ENCODE results near the gene MAP1LC3A.

Gene MAP1LC3A

DNA sequence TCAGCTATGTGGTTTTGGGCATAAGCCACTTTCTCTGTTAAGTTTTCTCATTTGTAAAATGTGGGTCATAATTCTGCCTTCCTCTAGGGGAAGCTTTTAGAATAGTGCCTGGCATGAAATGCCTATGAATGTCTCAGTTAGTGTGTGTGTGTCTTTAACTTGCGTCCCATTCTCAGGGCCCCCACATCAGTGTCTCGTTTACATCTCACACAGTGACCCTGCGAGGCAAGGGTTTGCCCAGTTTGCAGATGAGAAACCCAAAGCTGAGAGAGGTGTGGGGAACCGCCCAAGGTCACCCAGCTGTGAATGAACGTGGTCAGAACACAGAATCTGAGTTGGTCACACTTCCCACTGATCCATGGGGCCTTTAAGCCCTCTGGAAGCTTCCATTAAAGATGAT, 28.2 kb upstream of the MAP1LC3A start:
- no peak for DNase-seq

DNA sequence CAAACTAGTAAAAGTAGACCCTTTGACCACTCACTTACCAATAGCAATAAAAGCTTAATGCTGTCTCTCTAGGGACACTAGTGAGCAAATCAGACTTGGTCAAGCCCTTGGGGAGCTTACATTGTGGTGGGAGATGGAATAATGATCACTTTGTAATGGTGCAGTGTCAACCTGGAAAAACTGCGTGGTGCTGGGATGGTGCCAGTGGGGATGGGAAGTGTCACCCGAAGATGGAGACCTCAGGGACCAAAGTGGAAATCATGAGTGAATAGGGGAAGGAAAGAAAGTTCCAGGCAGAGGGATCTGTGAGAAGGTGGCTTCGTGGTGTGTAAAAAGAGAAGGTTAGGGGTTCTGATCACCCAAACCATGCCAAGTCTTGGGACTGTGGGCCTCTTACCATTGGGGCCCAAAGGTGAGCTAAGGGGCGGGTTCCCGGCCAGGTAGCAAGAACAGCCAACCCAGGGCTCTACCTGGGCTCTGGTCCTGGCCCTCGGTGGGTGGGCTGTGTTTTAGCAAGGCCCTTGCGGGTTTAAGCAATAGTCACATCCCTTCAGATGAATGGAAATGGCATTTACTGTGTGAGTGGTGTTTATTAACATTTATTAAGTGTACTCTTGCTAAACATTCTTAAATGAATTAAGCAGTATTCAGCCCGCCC, 26.8 kb upstream of the MAP1LC3A start:
- DNase-seq, result no peak

DNA sequence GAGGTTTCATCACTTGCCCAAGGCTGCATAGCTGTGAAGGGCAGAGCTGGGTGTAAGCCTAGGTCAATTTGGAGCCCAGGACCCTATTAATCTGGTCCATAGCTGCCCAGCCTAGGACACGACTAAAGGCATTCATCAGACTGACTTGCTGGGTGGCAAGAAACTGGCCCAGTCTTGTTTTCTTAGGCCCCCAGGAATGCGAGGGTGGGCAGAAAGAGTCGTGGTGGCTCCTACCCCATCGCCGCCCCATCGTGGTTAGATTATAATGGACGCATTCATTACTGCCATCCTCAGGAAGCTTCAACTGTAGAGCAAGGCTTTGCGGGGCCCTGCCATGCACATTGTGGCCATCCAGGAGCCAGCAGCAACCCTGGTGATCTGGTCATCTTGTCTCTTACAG, 26.2 kb upstream of the MAP1LC3A start:
- DNase-seq, result no peak

DNA sequence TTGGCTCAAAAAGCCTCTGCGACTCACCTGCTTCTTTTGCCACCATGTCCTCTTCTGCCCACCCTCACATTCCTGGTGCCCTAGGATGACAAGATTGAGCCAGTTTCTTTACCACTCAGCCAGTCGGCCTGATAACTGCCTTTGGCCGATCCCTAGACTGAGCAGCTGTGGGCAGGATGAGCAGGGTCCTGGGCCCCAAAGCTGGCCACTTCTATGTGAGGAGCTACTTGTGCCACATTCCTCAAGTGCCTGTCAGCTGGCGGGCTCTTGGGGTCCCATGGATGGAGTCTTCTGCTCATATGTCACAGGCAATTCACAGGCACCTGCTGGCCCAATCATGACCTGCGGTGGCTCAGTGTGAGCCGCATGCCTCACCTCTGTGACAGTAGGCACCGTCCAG, 25.8 kb upstream of the MAP1LC3A start:
- no peak for DNase-seq

DNA sequence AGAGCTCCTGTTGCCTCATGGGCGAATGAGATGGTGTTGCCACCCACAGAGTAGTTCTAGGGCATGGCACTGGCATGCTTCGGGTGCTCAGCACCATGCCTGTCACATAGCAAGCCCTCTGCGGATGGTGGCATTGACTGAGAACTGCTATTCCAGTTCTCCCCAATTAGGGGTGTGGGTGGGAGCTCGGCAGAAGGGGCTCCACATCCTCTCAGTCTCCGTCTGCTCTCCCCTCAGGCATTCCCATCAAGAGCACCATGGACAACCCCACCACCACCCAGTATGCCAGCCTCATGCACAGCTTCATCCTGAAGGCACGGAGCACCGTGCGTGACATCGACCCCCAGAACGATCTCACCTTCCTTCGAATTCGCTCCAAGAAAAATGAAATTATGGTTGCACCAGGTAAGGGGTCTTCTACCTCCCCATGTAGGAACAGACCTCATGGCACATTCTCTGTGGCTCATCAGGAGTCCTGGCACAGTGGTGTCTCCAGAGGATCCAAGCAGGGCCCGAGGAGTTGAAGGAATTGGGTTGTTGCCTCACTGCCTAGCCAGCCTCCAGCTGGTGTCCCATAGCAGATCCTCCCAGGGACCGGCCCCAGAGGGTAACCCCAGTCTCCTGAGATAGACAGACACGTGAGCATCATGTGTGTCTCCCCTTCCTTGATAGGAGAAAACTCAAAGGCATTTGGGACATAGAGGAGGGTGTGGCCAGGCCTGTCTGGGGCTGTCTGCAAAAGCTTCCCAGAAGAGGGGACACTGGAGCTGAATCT, 23.9 kb upstream of the MAP1LC3A start:
- no peak for DNase-seq

DNA sequence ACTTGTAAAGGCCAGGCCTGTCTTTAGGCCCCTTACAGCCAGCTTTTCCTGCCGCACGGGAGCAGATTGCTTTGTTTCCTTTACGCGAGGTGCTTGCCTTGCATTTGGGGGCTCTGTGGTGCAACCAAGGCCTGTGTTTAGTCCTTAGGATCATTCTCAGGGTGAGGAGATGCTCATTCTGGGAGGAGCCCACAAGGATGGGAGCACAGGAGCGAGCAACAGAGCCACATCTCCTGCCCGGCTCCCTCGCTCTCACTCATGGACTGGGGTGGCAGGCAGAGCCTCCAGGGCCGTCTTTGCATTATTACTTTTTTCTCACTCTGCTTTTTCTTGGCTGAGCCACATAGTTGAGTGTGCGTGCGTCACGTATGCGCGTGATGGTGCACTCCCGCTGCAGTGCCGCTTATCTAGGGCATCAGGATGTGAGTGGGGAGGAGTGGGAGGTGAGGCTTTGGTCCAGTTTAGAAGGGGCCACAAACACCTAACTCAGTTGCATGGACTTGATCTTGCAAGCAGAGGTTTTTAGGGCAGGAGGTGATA, 23.1 kb upstream of the MAP1LC3A start:
- no peak for DNase-seq

DNA sequence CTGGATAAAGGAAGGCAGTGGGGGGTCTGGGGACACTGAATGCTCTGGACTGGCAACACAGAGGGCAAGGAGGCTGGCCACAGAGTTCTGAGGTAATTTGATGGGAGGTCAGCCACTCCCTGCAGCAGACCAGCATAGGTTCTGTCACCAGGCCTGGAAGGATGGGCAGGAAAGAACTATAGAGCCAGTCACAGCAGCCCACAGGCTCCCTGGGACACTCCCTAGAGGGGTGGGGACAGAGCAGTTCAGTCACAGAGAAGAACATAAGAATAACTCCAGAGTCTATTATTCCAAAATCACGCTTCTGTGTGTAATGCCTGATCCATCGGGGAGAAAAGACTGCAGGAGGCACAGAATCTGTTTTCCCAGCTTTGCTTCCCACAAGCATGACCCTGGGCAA, 22.7 kb upstream of the MAP1LC3A start:
- no peak for DNase-seq

DNA sequence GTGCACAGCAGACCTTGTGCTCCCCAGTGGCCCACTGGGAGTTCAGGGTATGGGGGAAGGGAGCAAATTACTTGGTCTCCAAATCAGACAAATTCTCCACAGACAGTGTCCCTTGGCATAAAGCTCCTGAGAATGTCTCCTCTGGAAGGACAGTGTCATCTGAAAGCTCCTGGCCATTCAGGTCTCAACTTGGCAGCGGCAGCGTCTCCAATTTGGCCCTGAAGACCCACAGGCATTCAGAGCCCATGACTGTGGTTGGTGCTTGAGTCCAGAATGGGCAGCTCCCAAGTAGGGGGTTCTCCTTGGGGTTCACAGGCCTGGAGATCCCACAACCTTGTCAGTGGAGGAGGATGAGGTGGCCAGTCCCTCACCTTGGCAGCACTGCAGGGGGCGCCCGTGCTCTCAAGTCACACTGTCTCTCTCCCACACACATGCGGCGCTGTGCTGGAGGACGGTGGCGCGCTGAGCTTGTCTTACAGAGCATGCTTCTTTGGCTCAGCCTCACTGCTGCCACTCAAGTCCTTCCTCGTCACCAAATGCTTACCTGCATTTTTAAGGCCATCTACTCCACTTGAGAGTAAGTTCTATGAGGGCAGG, 21.6 kb upstream of the MAP1LC3A start:
- peak; percentile 15 for DNase-seq

DNA sequence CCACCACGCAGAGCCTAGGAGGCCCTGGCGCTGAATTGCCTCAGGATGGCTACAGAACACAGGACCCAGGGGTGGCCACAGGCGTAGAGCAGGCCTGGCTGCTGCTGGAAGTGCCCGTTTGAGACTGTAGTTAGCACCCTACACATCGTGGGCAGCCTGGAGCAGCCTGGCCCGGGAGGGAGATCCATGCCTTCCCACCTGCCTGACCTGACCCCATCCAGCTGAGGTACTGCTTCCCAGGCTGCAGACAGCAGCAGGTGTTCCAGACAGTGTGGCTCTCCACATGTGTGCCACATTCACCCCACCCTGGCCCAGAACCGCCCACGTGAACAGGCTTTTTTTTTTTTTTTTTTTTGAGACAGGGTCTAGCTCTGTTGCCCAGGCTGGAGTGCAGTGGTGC, 20.9 kb upstream of the MAP1LC3A start:
- no peak for DNase-seq

DNA sequence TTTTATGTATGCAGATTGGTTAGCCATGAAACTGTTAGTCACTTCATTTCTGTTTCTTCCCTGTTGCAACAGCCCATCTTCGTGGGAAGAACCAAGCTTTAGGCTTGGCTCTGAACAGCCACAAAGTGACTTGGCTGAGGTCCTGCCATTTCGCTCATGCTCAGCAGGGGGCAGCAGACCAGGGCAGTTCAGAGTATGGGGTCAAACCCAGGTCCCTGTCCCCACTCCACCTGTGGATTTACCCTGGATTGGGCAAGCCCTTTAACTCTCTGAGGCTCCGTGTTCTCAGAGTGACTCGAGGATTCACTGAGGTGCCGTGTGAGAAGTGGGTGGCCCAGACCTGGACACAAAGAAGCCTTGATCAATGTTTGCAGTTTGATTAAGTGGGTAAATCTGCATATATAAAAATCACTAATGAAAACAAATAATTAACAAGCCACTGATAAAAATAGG, 19.8 kb upstream of the MAP1LC3A start:
- DNase-seq, result peak; percentile 30

DNA sequence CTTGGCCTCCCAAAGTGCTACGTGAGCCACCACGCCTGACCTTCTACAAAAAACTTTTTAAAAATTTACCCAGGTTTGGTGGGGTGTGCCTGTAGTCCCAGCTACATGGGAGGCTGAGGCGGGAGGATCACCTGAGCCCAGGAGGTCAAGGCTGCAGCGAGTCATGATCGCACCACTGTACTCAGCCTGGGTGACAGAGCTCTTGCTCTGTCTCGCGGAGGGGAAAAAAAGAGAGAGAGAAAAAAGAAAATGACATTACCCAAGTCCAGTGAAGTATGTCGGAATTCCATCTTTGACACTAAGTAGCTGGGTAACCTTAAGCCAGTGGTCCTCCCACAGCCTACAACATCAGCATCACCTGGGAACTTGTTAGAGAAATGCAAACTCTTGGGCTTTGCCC, 18.8 kb upstream of the MAP1LC3A start:
- no peak for DNase-seq

DNA sequence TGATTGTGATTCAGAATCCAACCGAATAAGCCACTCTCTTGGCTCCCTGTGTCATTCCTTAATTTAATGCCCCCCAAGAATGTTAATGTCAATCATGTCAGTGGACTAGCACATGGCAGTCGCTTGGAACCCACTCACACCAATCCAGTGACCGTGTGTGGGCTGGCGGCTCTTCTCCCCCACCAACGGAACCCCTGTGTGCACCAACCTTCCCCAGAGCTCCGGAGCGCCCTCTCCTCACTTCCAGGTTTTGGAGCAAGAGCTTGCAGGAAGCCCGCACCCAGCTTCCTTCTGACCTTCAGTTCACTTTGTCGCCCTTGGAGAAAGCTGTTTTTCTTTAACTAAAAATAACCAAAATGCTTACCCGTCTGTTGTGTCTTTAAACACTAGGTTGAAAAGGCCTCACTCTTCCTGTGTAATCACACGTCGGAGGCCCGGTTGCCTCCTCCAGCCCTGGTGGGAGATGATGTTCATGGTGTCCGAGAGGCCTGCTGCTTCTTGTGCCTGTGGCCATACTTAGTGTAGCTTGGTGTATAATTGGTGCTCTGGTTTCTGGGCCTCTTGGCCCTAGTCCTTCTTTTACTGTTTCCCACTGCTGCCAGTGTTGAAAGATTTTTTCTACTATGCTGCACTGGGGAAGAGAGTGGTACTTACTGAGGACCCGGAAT, 17.8 kb upstream of the MAP1LC3A start:
- DNase-seq, result no peak

DNA sequence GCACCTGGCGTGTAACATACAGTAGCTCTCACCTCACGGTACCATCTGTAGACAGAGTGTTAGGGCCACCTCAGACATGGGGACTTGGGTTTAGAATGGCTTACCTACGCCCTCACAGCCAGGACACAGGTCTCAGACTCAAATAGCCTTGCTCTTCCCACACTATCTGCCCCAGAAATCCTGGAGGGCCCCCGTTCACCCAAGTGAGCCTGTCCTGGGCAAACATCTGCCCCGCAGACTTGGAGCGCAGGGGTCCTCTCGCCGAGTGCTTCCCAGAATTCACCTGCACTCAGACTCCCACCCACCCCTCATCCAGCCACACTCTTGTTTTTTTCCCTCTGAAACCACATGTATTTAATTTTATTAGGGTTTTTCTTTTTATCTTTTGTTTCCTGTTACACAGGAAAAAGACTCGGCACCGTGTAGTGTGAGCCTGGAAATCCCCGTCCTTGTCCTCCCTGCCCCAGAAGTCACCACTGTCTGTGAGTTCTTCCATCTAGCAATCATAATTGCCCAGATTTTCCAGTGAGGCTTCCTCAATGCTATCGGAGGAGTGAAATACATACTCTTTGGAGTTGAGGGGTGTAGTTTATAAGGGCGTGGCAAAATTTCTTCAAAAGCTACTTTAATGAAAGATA, 17.1 kb upstream of the MAP1LC3A start:
- DNase-seq, result no peak

DNA sequence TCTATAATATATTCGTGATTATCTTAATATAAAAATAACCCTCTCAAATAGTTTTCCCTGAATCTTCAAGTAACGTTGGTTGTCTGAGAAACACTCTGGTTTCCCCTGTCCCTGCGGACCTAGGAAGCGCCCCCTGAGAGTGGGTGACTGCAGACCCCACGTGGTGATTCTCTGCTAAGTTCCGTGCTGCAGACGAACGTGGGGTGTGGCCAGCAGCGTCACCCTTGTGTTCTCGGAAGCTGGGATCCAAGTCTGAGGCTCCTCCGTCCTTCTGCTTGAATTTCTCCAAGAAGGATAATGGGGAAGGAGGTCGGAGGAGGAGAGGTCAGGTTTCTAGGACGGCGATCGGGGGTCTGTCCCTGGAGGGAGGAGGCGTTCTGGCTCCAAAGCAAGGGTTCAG, 16.6 kb upstream of the MAP1LC3A start:
- DNase-seq, result no peak

DNA sequence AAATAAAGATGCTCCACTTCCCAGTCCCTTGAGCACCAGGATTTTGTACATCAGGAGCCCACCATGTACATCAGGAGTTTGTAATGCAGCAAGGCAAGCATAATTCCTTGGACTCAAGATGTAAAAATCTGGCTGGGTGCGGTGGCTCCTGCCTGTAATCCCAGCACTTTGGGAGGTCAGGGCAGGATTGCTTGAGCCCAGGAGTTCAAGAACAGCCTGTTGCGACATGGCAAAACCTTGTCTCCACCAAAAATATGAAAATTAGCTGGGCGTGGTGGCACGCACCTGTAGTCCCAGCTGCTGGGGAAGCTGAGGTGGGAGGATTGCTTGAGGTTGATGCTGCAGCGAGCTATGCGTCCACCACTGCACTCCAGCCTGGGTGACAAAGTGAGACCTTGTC, 16.1 kb upstream of the MAP1LC3A start:
- DNase-seq, result no peak

DNA sequence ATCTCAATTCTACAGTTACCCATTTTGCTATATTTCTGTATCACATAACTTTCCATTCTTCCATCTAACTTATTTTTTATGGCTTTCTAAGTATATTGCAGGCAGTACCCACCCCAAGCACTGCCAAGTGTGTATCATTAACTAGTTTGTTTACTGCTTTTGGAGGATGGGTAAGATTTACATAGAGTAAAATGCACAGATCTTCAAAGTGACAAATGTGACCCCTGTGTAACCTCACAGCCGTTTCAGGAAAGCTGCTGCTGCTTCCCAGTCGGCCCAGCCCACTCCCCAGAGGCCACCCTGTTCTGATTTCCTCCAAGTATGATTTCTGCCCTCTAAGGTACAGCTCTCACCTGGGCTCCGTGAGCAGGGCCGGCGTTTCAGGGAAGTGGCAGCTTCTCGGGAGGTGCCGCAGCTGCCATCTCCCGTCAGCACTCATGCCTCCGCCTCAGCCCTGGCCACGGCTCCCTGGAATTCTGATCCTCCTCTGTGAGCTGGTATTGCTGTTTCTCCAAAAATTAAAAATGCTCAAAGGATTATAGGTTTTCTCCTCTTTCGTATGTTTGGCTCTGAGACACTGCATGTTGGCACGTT, 15.0 kb upstream of the MAP1LC3A start:
- no peak for DNase-seq

DNA sequence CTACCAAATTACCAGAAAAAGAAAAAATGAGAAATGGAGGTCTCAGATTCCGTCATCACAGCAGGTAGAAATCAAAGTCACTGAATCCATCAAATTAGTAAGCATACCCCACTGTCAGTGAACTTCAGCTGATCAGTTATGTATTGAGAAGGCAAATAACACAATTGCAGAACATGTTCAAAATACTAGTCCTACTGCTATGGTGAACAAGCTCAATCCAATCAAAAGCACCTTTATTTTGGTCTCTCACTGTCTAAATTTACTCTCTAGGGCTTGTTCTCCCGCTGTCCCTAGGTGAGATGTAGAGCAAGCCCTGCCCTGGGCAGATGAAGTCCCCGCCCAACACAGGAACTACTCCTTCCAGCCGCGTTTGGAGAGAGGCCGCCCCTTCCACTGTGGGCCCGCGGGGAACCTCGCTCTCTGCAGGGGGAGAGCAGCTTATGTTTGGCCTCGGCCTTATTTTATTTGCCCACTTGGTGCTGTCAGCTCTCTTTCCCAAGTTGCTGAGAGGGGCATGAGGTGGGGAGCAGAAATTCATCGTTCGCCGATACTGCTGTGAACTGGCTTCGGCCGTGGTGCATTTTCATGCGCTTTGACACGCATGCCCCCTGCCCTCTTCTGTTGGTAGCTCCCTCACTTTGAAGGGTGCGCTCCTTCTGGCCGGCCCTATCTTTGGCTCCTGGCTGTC, 14.3 kb upstream of the MAP1LC3A start:
- DNase-seq, result no peak

DNA sequence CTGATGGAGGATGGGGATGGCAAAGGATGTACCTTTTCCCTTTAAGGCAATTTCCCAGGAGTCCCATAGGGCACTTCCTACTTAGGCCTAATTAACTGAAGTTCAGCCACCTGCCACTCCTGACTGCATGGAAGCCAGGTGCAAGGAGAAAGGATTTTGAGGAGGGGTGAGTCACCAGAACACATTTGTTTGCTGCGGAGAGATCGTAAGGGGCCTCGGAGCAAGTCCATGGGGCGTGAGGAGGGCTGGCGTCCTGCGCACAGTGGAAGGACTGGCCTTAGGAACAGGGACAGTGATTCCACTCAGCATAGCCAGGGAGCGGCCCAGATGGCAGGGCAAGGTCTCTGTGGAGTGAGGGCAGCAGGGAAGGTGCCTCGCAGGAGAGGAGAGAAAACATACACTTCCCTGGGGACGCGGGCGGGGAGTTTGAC, 11.8 kb upstream of the MAP1LC3A start:
- DNase-seq, result no peak

DNA sequence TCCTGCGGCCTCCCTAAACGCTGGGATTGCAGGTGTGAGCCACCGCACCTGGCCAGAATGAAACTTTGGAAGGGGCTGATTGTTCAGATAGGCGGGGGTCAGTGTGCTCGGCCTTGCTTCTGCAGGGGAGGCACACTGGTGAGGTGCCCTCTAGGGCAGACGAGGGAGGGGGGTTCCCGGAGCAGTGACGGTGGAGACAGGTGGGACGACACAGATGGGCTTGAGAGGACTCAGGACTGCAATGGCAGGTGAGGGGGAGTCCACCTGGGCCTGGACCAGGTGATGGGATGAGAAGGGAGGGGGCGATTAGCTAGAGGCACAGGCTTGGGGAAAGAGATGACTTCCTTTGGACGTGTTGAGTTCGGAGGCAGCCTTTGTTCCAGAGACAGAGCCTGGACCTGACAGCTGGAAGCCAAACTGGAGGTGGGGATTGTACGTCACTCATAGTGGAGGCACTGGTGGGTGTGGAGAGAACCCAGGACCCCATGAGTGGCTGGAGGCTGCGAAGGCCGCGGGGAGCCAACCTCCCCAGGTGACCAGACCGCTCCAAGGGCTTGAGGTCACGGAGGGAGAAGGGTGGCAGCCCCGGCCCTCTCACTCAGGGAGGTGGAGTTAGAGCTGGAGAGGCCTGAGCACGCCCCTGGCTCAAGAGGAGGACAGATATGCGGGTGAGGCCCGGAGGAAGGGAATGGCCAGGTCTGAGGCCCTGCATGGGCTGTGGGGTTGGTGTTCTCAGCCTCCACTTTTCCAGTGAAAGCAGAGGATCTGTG, 10.5 kb upstream of the MAP1LC3A start:
- no peak for DNase-seq

DNA sequence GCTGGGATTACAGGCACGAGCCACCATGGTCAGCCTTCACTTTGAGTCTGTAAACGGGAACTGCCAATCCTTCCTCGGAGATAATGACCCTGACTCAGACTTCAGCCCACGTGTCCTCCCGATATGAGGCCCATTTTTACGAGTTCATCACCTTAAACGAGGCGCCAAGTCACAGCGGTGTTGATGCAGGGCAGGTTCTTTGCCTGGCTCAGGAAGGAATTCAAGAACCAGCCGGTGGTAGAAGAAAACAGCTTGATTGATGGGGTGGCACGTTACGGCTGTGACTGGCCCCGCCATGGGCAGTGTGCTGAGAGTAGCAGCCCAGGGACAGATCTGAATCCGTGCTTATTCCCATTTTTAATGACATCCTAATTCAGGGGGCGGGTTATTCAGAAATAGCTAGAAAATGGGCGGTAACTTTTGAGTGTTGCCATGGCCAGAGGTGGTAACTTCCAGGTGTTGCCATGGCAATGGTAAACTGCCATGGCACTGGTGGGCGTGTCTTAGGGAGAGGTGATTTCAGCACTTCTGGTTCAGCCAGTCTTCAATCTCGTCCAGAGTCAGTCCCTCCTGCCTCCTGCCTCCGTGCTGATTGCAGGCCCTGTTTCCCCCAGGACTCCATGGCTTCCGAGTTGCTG, 9.1 kb upstream of the MAP1LC3A start:
- no peak for DNase-seq

Measured in fibroblast of skin of back (primary cell).